ENCODE data around the gene PLCH2.

GRCh38 chr1:2507744-2508155 lies 31.7 kb downstream of the PLCH2 start:
- TF ChIP-seq CTCF (IDR thresholded peaks at IDR 0.05 in 4 of 5, conservative IDR thresholded peaks at IDR 0.05 in 1 of 5): no peak
- no peak for TF ChIP-seq POLR2A (IDR thresholded peaks at IDR 0.05)
